Small intestine (tissue), 7 donors: Measurements from ENCODE around the gene EYA3. TPM values are rescaled to one million over a fixed set of nuclear protein-coding genes. Genes with fewer than 3 reads are reported as not detected.
"Not testable (repeated sequence)": the region's sequence is repeated elsewhere in the genome, so short reads cannot be mapped to it uniquely, and the experiment has no call there.

Source experiments
- DNase-seq, 2 donors: peaks; one replicate each; pipeline versions ENCODE4 v3.0.0 to v3.0.0-alpha.2; 2013
- FAIRE-seq: peaks from 2 replicates; lab custom pipeline; 2012; peaks lifted over from hg19 to GRCh38; lab: Jason Lieb, UNC
- H3K27ac ChIP-seq, 3 donors: one replicate each; pipeline ENCODE4 v1.5.1; 2013; ENCODE audit warnings: low read length in 2 of 3, mild to moderate bottlenecking in 2 of 3, control low read depth in 1 of 3, inconsistent platforms in 1 of 3, low read depth in 1 of 3, moderate library complexity in 1 of 3
- H3K27me3 ChIP-seq, 3 donors: one replicate each; pipeline ENCODE4 v1.6.1; 2013; ENCODE audit warnings: low read length in 3 of 3, inconsistent platforms in 1 of 3; ENCODE audit not compliant: control insufficient read depth in 3 of 3, insufficient read depth in 3 of 3
- H3K36me3 ChIP-seq, 3 donors: one replicate each; pipeline ENCODE4 v1.6.1; 2013; ENCODE audit warnings: low read length in 3 of 3, inconsistent platforms in 1 of 3, low read depth in 1 of 3, mild to moderate bottlenecking in 1 of 3, moderate library complexity in 1 of 3; ENCODE audit not compliant: control insufficient read depth in 3 of 3, insufficient read depth in 2 of 3
- H3K4me1 ChIP-seq, 3 donors: one replicate each; pipeline ENCODE4 v1.6.1; 2013; ENCODE audit warnings: low read length in 2 of 3, inconsistent platforms in 1 of 3, low read depth in 1 of 3, mild to moderate bottlenecking in 1 of 3, moderate library complexity in 1 of 3; ENCODE audit not compliant: control insufficient read depth in 3 of 3, insufficient read depth in 2 of 3
- H3K4me3 ChIP-seq, 3 donors: one replicate each; pipeline ENCODE4 v1.5.1; 2013; ENCODE audit warnings: low read length in 3 of 3, control low read depth in 1 of 3, inconsistent platforms in 1 of 3, low read depth in 1 of 3, mild to moderate bottlenecking in 1 of 3, moderate library complexity in 1 of 3
- H3K9me3 ChIP-seq, 2 donors: one replicate each; pipeline ENCODE4 v1.6.1; 2013; ENCODE audit warnings: low read depth in 1 of 2, low read length in 1 of 2; ENCODE audit not compliant: control insufficient read depth in 2 of 2, insufficient read depth in 1 of 2
- WGBS, 3 donors: extraction: QIAGEN DNeasy Blood & Tissue Kit; methylation state at CpG; one replicate each; pipeline ENCODE4 v1.1.7; 2013; 5-methylcytosine and 5-hydroxymethylcytosine counted together
- polyA plus RNA-seq, 4 donors: library from polyadenylated mRNA; stranded (reverse) in 3 of 4; unstranded in 1 of 4; fragments of 200-250 nt in 3 of 4; fragments of 120-200 nt in 1 of 4; gene quantifications; one replicate each; pipeline versions ENCODE4 v1.2.1 to v1.2.3, GENCODE V29; 2013
- donor health status: healthy with polysubstance abuse.
- donor health status: control.
- donor health status: control.
- donor health status: Bipolar disorder and iron deficiency.
- donor health status: healthy.

The EYA3 gene
- polyA plus RNA-seq, 4 donors: 3.2 to 17.4 (median 6.4) TPM

GRCh38 chr1:28021064-28021463, 67.3 kb downstream of the EYA3 start:
- WGBS, 3 donors: 81 to 89% (median 87%) methylated on average over 2 of the region's 2 CpGs
- Histone ChIP-seq H3K4me1 (peaks cover 0 to 2% (median 0%) of the 10 kb centered on the region in 3 donors), H3K27ac (no peak overlapping the region), H3K36me3 (peaks cover 0 to 16% (median 5%) of the 10 kb centered on the region in 3 donors), H3K4me3 (no peak overlapping the region), H3K27me3 (no peaks in the 10 kb centered on the region), H3K9me3 (no peaks in the 10 kb centered on the region)
- FAIRE-seq: no peak
- DNase-seq: no peak

DNA sequence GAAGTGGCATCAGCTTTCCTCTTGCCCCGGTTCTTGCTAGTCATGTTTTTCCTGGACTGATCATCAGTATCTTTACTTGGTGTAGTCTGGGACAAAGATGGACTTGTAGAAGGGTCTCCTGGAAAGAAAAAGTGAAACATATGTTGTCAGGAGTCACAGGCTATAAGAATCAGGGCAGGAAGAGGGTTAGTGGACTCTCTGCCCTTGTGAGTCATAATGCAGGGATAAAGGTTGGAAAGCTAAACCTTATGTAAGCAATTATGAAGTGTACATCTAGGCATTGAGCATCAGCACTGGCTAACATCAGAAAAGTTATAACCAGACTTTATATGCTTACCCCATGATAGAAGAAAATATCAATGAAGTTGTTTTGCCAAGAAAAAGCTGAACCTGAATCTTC, 77.4 kb downstream of the EYA3 start:
- peak; percentile 79 to 90 for DNase-seq
- Histone ChIP-seq H3K27ac (peak overlapping the region in 2 of 3 donors; percentile 60 to 76), H3K36me3 (peaks cover 3 to 29% (median 12%) of the 10 kb centered on the region in 3 donors), H3K4me1 (peaks cover 0 to 7% (median 0%) of the 10 kb centered on the region in 3 donors), H3K4me3 (no peak overlapping the region), H3K9me3 (no peaks in the 10 kb centered on the region), H3K27me3 (no peaks in the 10 kb centered on the region)
- WGBS, 3 donors: 23 to 59% (median 32%) methylated on average over 1 of the region's 1 CpG
- peak; percentile 47 for FAIRE-seq

DNA sequence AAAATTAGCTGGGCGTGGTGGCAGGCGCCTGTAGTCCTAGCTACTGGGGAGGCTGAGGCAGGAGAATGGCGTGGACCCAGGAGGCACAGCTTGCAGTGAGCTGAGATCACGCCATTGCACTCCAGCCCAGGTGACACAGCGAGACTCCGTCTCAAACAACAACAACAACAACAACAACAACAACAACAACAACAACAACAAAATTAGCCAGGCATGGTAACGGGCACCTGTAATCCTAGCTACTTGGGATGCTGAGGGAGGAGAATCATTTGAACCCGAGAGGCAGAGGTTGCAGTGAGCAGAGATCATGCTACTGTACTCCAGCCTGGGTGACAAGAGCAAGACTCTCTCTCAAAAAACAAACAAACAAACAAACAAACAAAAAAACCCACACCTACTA, 85.3 kb downstream of the EYA3 start:
- not testable (repeated sequence) for DNase-seq, H3K27me3 ChIP-seq, H3K4me1 ChIP-seq, H3K9me3 ChIP-seq, H3K27ac ChIP-seq, FAIRE-seq, H3K4me3 ChIP-seq
- WGBS, 3 donors: 96 to 97% (median 97%) methylated on average over 7 to 8 of the region's 8 CpGs
- peaks cover 6 to 43% (median 12%) of the 10 kb centered on the region in 3 donors for H3K36me3 ChIP-seq

DNA sequence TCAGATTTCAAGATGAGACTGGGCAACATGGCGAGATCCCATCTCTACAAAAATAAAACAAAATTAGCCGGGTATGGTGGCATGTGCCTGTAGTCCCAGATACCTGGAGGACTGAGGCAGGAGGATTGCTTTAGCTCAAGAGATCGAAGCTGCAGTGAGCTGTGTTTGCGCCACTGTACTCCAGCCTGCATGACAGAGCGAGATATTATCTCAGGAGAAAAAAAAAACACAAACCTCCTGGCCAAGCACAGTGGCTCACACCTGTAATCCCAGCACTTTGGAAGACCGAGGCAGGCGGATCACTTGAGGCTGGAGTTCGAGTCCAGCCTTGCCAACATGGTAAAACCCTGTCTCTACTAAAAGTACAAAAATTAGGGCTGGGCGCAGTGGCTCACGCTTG, 85.8 kb downstream of the EYA3 start:
- WGBS, 3 donors: 97 to 98% (median 97%) methylated on average over 10 of the region's 10 CpGs
- Histone ChIP-seq H3K27ac (no peak overlapping the region), H3K27me3 (no peaks in the 10 kb centered on the region), H3K4me1 (no peaks in the 10 kb centered on the region), H3K36me3 (peaks cover 6 to 43% (median 16%) of the 10 kb centered on the region in 3 donors), H3K9me3 (no peaks in the 10 kb centered on the region), H3K4me3 (no peak overlapping the region)
- no peak for DNase-seq
- FAIRE-seq: no peak

GRCh38 chr1:27999055-27999454, 89.4 kb downstream of the EYA3 start:
- Histone ChIP-seq H3K27me3 (no peaks in the 10 kb centered on the region), H3K4me1 (no peaks in the 10 kb centered on the region), H3K4me3 (no peak overlapping the region), H3K27ac (no peak overlapping the region), H3K9me3 (no peaks in the 10 kb centered on the region), H3K36me3 (peaks cover 9 to 51% (median 19%) of the 10 kb centered on the region in 3 donors)
- WGBS, 3 donors: 96 to 100% (median 100%) methylated on average over 1 of the region's 1 CpG
- DNase-seq (no peak), FAIRE-seq (no peak)

GRCh38 chr1:27994526-27994925, 93.9 kb downstream of the EYA3 start:
- not testable (repeated sequence) for H3K4me1 ChIP-seq, DNase-seq, FAIRE-seq, H3K27me3 ChIP-seq, H3K27ac ChIP-seq, H3K9me3 ChIP-seq, H3K4me3 ChIP-seq
- H3K36me3 ChIP-seq: peaks cover 11 to 43% (median 18%) of the 10 kb centered on the region in 3 donors
- 96 to 99% (median 97%) methylated on average over 6 of the region's 6 CpGs for WGBS, 3 donors

DNA sequence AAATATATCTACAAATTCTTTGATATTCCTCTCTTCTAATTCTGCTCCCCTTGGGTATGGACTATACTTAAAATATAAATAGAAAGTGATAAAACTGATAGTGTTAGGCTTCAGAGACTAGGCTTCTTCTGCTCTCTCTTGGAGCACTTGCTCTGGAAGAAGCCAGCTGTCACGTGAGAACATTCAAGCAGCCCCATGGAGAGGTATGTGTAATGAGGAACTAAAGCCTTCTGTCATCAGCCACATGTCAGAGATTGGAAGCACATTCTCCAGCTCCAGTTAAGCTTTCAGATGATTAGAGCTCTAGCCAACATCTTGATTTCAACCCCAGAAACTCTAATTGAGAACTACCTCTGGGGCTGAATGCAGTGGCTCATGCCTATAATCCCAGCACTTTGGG, 94.3 kb downstream of the EYA3 start:
- H3K9me3 ChIP-seq: no peaks in the 10 kb centered on the region
- H3K4me3 ChIP-seq: no peak overlapping the region
- H3K36me3 ChIP-seq: peaks cover 11 to 43% (median 19%) of the 10 kb centered on the region in 3 donors
- FAIRE-seq (no peak), DNase-seq (no peak)
- no peak overlapping the region for H3K27ac ChIP-seq
- H3K4me1 ChIP-seq: no peaks in the 10 kb centered on the region
- no peaks in the 10 kb centered on the region for H3K27me3 ChIP-seq
- 50 to 79% (median 70%) methylated on average over 1 of the region's 1 CpG for WGBS, 3 donors

GRCh38 chr1:27993241-27993640, 95.2 kb downstream of the EYA3 start:
- FAIRE-seq (no peak), DNase-seq (no peak)
- Histone ChIP-seq H3K4me1 (no peaks in the 10 kb centered on the region), H3K27me3 (no peaks in the 10 kb centered on the region), H3K4me3 (no peak overlapping the region), H3K36me3 (peaks cover 13 to 38% (median 17%) of the 10 kb centered on the region in 3 donors), H3K9me3 (no peaks in the 10 kb centered on the region), H3K27ac (no peak overlapping the region)
- 74 to 78% (median 76%) methylated on average over 3 of the region's 3 CpGs for WGBS, 3 donors

DNA sequence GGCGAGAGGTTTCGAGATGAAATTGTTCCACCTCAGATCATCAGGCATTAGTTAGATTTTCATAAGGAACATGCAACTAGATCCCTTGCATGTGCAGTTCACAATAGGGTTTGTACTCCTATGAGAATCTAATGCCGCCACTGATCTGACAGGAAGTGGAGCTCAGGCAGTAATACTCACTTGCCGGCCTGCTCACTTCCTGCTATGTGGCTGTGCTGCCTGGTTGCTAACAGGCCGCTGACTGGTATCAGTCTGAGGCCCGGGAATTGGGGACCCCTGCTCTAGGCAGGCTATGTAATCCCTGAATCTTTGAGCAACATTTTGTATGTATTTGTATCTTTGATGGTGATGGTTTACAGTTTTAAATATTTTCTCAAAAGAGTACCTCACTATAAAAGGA, 96.1 kb downstream of the EYA3 start:
- Histone ChIP-seq H3K36me3 (peaks cover 12 to 44% (median 14%) of the 10 kb centered on the region in 3 donors), H3K4me1 (no peaks in the 10 kb centered on the region), H3K27me3 (no peaks in the 10 kb centered on the region), H3K4me3 (no peak overlapping the region), H3K27ac (peak overlapping the region in 1 of 3 donors; percentile 58), H3K9me3 (no peaks in the 10 kb centered on the region)
- FAIRE-seq: no peak
- DNase-seq: peak in 1 of 2 donors; percentile 15
- 66 to 84% (median 77%) methylated on average over 6 of the region's 6 CpGs for WGBS, 3 donors
